Thyroid gland (tissue), 4 donors: ENCODE results near the gene OPN1LW.
"Not testable (repeated sequence)": the region's sequence is repeated elsewhere in the genome, so short reads cannot be mapped to it uniquely, and the experiment has no call there.

Source experiments
- CTCF ChIP-seq, 6 experiments: fragments of 200-600 bp in 3 of 6; fragments of 450-650 bp in 3 of 6; sonication (generic) in 3 of 6; IDR thresholded peaks; one replicate each; pipeline ENCODE4 v1.5.1; 2016 to 2019; ENCODE audit warnings: antibody characterized with exemption in 6 of 6, mild to moderate bottlenecking in 2 of 6, inconsistent platforms in 1 of 6, moderate library complexity in 1 of 6
- POLR2A ChIP-seq, 2 donors: fragments of 450-650 bp; IDR thresholded peaks; one replicate each; pipeline ENCODE4 v1.6.1; 2017; ENCODE audit warnings: antibody characterized with exemption in 2 of 2, mild to moderate bottlenecking in 2 of 2, moderate library complexity in 1 of 2

GRCh38 chrX:154156221-154156620 lies 12.2 kb downstream of the OPN1LW start:
- TF ChIP-seq CTCF, POLR2A (IDR thresholded peaks at IDR 0.05): not testable (repeated sequence)
